ENCODE data around the gene AUTS2. TPM values are rescaled to one million over a fixed set of nuclear protein-coding genes. Genes with fewer than 3 reads are reported as not detected.

Gene AUTS2
- total RNA-seq, 1 experiment from 2014 or later: 38.5 TPM

DNA sequence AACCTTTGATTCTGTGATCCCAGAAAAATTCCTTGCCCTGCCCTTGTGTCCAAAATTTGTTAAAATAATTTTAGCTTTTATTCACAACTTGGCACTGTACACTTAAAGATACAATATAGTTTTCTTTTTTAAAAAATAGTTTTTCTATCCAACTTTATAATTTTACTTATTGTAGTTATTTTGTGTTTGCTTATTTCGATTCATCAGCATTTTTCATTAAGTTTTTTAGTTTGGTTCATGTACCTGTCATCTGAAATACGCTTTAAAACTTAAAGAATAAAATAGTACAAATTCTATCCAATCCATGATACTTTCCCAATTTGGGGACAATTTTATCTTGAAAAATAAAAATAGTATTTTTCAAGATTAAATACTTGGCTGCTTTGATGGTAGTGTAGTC is 514.8 kb downstream of the AUTS2 start:
- no peaks in the 10 kb centered on the region for H3K9me2 ChIP-seq (replicated peaks; ENCODE audit: insufficient read depth, low read length)
- peaks cover 8% of the 10 kb centered on the region; the same call in 1 of the 2 replicates for H4K20me1 ChIP-seq (ENCODE audit: insufficient read depth, low read depth, low read length)
- no peak overlapping the region for H3K4me2 ChIP-seq (ENCODE audit: low read depth, low read length, poor library complexity, severe bottlenecking)
- H3K9me3 ChIP-seq (ENCODE audit: low read length): no peaks in the 10 kb centered on the region
- H3K4me1 ChIP-seq (ENCODE audit: low read length): peaks cover 3% of the 10 kb centered on the region; the same call in 1 of the 2 replicates
- no peaks in the 10 kb centered on the region for H3K36me3 ChIP-seq (ENCODE audit: insufficient read depth, low read length)
- H3K4me3 ChIP-seq (ENCODE audit: low read length): no peak overlapping the region
- no peak overlapping the region for H3K27ac ChIP-seq (ENCODE audit: low read length)
- no peak overlapping the region for H2AFZ ChIP-seq (ENCODE audit: low read length)
- H3K79me2 ChIP-seq (ENCODE audit: low read length): no peaks in the 10 kb centered on the region
- H3K9ac ChIP-seq (ENCODE audit: low read length): no peak overlapping the region
- no peak for DNase-seq
- H3K27me3 ChIP-seq (ENCODE audit: low read length): no peaks in the 10 kb centered on the region

GRCh38 chr7:70113536-70113935 is 515.3 kb downstream of the AUTS2 start:
- Histone ChIP-seq H3K4me2 (ENCODE audit: low read depth, low read length, poor library complexity, severe bottlenecking) (no peak overlapping the region), H3K4me1 (ENCODE audit: low read length) (peaks cover 3% of the 10 kb centered on the region; the same call in 1 of the 2 replicates), H4K20me1 (ENCODE audit: insufficient read depth, low read depth, low read length) (peaks cover 8% of the 10 kb centered on the region; the same call in 1 of the 2 replicates), H2AFZ (ENCODE audit: low read length) (no peak overlapping the region), H3K9ac (ENCODE audit: low read length) (no peak overlapping the region), H3K27me3 (ENCODE audit: low read length) (no peaks in the 10 kb centered on the region), H3K4me3 (ENCODE audit: low read length) (no peak overlapping the region), H3K36me3 (ENCODE audit: insufficient read depth, low read length) (no peaks in the 10 kb centered on the region), H3K9me3 (ENCODE audit: low read length) (no peaks in the 10 kb centered on the region), H3K9me2 (replicated peaks; ENCODE audit: insufficient read depth, low read length) (no peaks in the 10 kb centered on the region), H3K79me2 (ENCODE audit: low read length) (no peaks in the 10 kb centered on the region), H3K27ac (ENCODE audit: low read length) (no peak overlapping the region)
- no peak for DNase-seq

DNA sequence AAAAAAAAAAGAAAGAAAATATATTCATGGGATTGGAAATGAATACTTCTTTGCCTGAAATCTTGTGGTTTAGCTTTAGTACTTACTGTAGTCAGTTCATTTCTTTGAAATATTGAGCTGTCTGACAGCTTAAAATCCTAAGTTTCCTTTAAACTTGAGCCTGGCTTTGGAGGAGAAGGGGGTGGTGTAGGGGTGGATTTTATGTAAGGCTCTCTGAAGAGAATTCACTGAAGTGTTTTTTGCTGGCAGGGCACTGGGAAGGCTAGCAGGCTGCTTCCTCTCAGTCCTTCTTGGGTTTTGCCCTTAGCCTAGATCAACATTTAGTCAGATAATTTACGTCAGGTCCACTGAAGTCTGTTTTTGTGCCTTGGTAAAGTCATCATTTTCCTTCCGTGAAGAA is 516.5 kb downstream of the AUTS2 start:
- Histone ChIP-seq H2AFZ (ENCODE audit: low read length) (no peak overlapping the region), H3K9me2 (replicated peaks; ENCODE audit: insufficient read depth, low read length) (no peaks in the 10 kb centered on the region), H4K20me1 (ENCODE audit: insufficient read depth, low read depth, low read length) (peaks cover 5% of the 10 kb centered on the region; the same call in 1 of the 2 replicates), H3K4me3 (ENCODE audit: low read length) (no peak overlapping the region), H3K27me3 (ENCODE audit: low read length) (no peaks in the 10 kb centered on the region), H3K9ac (ENCODE audit: low read length) (no peak overlapping the region), H3K4me2 (ENCODE audit: low read depth, low read length, poor library complexity, severe bottlenecking) (no peak overlapping the region), H3K4me1 (ENCODE audit: low read length) (peaks cover 3% of the 10 kb centered on the region; the same call in 1 of the 2 replicates), H3K36me3 (ENCODE audit: insufficient read depth, low read length) (no peaks in the 10 kb centered on the region), H3K27ac (ENCODE audit: low read length) (no peak overlapping the region), H3K79me2 (ENCODE audit: low read length) (no peaks in the 10 kb centered on the region), H3K9me3 (ENCODE audit: low read length) (no peaks in the 10 kb centered on the region)
- no peak for DNase-seq

DNA sequence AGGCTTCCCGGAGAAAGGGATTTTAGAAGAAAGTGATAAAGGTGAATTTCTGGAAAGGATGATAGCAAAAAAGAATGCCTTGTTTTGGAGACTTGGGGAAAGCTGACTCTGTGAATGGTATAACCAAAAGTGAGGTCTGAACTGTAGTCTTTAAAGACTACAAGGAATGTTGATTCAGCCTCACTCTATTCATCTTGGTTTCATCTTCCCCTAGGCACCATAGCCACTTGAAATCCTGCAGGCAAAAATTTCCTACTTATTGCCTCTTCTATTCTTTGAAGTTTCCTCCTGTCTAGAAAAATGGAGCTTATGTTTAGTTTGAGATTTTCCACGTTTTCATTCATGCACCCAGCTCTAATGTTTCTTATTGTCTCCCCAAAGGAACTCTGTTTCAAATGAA is 518.0 kb downstream of the AUTS2 start:
- Histone ChIP-seq H3K4me2 (ENCODE audit: low read depth, low read length, poor library complexity, severe bottlenecking) (no peak overlapping the region), H3K27me3 (ENCODE audit: low read length) (no peaks in the 10 kb centered on the region), H3K79me2 (ENCODE audit: low read length) (no peaks in the 10 kb centered on the region), H3K9me3 (ENCODE audit: low read length) (no peaks in the 10 kb centered on the region), H3K4me3 (ENCODE audit: low read length) (no peak overlapping the region), H3K4me1 (ENCODE audit: low read length) (peaks cover 3% of the 10 kb centered on the region; the same call in 1 of the 2 replicates), H2AFZ (ENCODE audit: low read length) (no peak overlapping the region), H3K9me2 (replicated peaks; ENCODE audit: insufficient read depth, low read length) (no peaks in the 10 kb centered on the region), H4K20me1 (ENCODE audit: insufficient read depth, low read depth, low read length) (peaks cover 5% of the 10 kb centered on the region; the same call in 1 of the 2 replicates), H3K9ac (ENCODE audit: low read length) (no peak overlapping the region), H3K27ac (ENCODE audit: low read length) (no peak overlapping the region), H3K36me3 (ENCODE audit: insufficient read depth, low read length) (no peaks in the 10 kb centered on the region)
- DNase-seq: no peak

DNA sequence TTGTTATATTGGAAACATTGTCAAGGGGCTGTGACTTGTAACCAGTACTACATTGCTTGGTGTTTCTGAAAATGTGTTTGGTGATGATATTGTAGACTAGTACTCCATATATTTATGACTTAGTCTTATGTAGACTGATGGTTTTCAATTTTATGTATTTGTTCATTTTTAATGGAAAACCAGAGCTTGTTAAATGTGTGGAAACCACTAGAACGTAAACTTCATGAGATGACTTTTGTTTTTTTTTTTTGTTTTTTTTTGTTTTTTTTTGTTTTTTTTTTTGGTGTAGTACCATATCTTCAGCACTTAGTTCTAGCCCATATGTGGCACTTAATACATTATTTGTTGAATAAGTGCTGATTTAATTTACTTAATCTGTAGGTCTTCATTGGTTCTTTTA is 518.6 kb downstream of the AUTS2 start:
- Histone ChIP-seq H3K79me2 (ENCODE audit: low read length) (no peaks in the 10 kb centered on the region), H3K27me3 (ENCODE audit: low read length) (no peaks in the 10 kb centered on the region), H3K4me2 (ENCODE audit: low read depth, low read length, poor library complexity, severe bottlenecking) (no peak overlapping the region), H2AFZ (ENCODE audit: low read length) (no peak overlapping the region), H3K4me3 (ENCODE audit: low read length) (no peak overlapping the region), H3K9me3 (ENCODE audit: low read length) (no peaks in the 10 kb centered on the region), H3K4me1 (ENCODE audit: low read length) (peaks cover 3% of the 10 kb centered on the region; the same call in 1 of the 2 replicates), H3K9me2 (replicated peaks; ENCODE audit: insufficient read depth, low read length) (no peaks in the 10 kb centered on the region), H3K36me3 (ENCODE audit: insufficient read depth, low read length) (no peaks in the 10 kb centered on the region), H3K9ac (ENCODE audit: low read length) (no peak overlapping the region), H4K20me1 (ENCODE audit: insufficient read depth, low read depth, low read length) (peaks cover 5% of the 10 kb centered on the region; the same call in 1 of the 2 replicates), H3K27ac (ENCODE audit: low read length) (no peak overlapping the region)
- no peak for DNase-seq

GRCh38 chr7:70120851-70121250 is 522.6 kb downstream of the AUTS2 start:
- Histone ChIP-seq H3K27me3 (ENCODE audit: low read length) (no peaks in the 10 kb centered on the region), H2AFZ (ENCODE audit: low read length) (no peak overlapping the region), H3K9me2 (replicated peaks; ENCODE audit: insufficient read depth, low read length) (no peaks in the 10 kb centered on the region), H3K9me3 (ENCODE audit: low read length) (no peaks in the 10 kb centered on the region), H3K9ac (ENCODE audit: low read length) (no peak overlapping the region), H4K20me1 (ENCODE audit: insufficient read depth, low read depth, low read length) (no peaks in the 10 kb centered on the region), H3K27ac (ENCODE audit: low read length) (no peak overlapping the region), H3K4me3 (ENCODE audit: low read length) (no peak overlapping the region), H3K4me1 (ENCODE audit: low read length) (no peaks in the 10 kb centered on the region), H3K36me3 (ENCODE audit: insufficient read depth, low read length) (no peaks in the 10 kb centered on the region), H3K4me2 (ENCODE audit: low read depth, low read length, poor library complexity, severe bottlenecking) (no peak overlapping the region), H3K79me2 (ENCODE audit: low read length) (no peaks in the 10 kb centered on the region)
- no peak for DNase-seq

GRCh38 chr7:70131817-70132216 is 533.5 kb downstream of the AUTS2 start:
- no peaks in the 10 kb centered on the region for H3K4me1 ChIP-seq (ENCODE audit: low read length)
- no peak overlapping the region for H2AFZ ChIP-seq (ENCODE audit: low read length)
- no peak for DNase-seq
- no peaks in the 10 kb centered on the region for H3K36me3 ChIP-seq (ENCODE audit: insufficient read depth, low read length)
- 0 out of 2 replicates have a peak, but pooled peaks cover 12% of the 10 kb centered on the region for H4K20me1 ChIP-seq (ENCODE audit: insufficient read depth, low read depth, low read length)
- no peak overlapping the region for H3K4me3 ChIP-seq (ENCODE audit: low read length)
- no peaks in the 10 kb centered on the region for H3K9me3 ChIP-seq (ENCODE audit: low read length)
- H3K27ac ChIP-seq (ENCODE audit: low read length): no peak overlapping the region
- no peak overlapping the region for H3K4me2 ChIP-seq (ENCODE audit: low read depth, low read length, poor library complexity, severe bottlenecking)
- no peak overlapping the region for H3K9ac ChIP-seq (ENCODE audit: low read length)
- H3K9me2 ChIP-seq (replicated peaks; ENCODE audit: insufficient read depth, low read length): no peaks in the 10 kb centered on the region
- no peaks in the 10 kb centered on the region for H3K79me2 ChIP-seq (ENCODE audit: low read length)
- no peaks in the 10 kb centered on the region for H3K27me3 ChIP-seq (ENCODE audit: low read length)

DNA sequence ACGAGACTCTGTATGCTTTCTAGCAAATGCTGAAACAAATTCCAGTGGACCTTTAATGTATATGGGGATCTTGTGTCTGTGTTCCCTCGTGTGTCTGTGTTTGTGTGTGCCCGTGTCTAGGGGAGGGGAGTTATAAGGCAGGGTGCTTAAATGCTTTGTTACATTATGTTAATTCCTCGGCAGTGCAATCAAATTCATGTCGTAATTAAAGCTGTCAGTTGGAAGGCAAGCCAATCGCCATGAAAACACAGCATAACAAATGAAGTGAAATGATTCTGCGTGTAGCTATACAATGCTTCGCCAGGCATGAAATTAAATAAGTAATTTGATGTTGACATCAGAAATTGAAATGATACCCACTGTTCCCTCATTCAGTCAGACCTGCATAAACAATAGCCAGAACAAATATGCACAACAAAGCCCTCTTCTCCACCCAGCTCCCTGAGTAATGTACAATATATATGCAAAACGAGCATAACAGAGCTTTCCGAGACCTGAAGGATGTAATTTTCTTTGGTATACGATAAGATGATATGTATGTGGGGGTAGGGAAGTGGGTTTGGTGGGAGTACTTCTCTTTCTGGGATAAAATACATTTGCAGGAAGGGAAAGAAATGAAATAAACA is 534.1 kb downstream of the AUTS2 start:
- Histone ChIP-seq H3K27ac (ENCODE audit: low read length) (no peak overlapping the region), H2AFZ (ENCODE audit: low read length) (no peak overlapping the region), H3K4me3 (ENCODE audit: low read length) (no peak overlapping the region), H3K9ac (ENCODE audit: low read length) (no peak overlapping the region), H3K79me2 (ENCODE audit: low read length) (no peaks in the 10 kb centered on the region), H3K9me3 (ENCODE audit: low read length) (no peaks in the 10 kb centered on the region), H3K4me1 (ENCODE audit: low read length) (no peaks in the 10 kb centered on the region), H3K27me3 (ENCODE audit: low read length) (no peaks in the 10 kb centered on the region), H3K4me2 (ENCODE audit: low read depth, low read length, poor library complexity, severe bottlenecking) (no peak overlapping the region), H3K36me3 (ENCODE audit: insufficient read depth, low read length) (no peaks in the 10 kb centered on the region), H4K20me1 (ENCODE audit: insufficient read depth, low read depth, low read length) (0 out of 2 replicates have a peak, but pooled peaks cover 12% of the 10 kb centered on the region), H3K9me2 (replicated peaks; ENCODE audit: insufficient read depth, low read length) (no peaks in the 10 kb centered on the region)
- DNase-seq: no peak

Data from Karpas-422 (cell line).